ENCODE results near the gene RAB25.

RAB25 gene

GRCh38 chr1:156081917-156082308 is 21.0 kb downstream of the RAB25 start:
- in situ Hi-C loops (cut with MboI; ENCODE audit: low sequenced_read_pairs, unreplicated experiment): no loop called here
- no peak for TF ChIP-seq CTCF (IDR thresholded peaks at IDR 0.05; ENCODE audit: borderline replicate concordance, control extremely low read depth, extremely low read depth, insufficient read depth, missing control alignments)
- DNase-seq (ENCODE audit: low spot score): no peak

- peak; percentile 89 for DNase-seq (ENCODE audit: low spot score)
- TF ChIP-seq CTCF (IDR thresholded peaks at IDR 0.05; ENCODE audit: borderline replicate concordance, control extremely low read depth, extremely low read depth, insufficient read depth, missing control alignments): no peak
- in situ Hi-C loops (cut with MboI; ENCODE audit: low sequenced_read_pairs, unreplicated experiment): no loop called here
These were observed 21.5 kb downstream of the RAB25 start, which contains the start of gene MEX3A for GRCh38 chr1:156082309-156083091. MEX3A (minus strand) TSS chr1:156082465; CDS start chr1:156081998, 467 bp downstream.

- no peak for TF ChIP-seq CTCF (IDR thresholded peaks at IDR 0.05; ENCODE audit: borderline replicate concordance, control extremely low read depth, extremely low read depth, insufficient read depth, missing control alignments)
- in situ Hi-C loops (cut with MboI; ENCODE audit: low sequenced_read_pairs, unreplicated experiment): no loop called here
- DNase-seq (ENCODE audit: low spot score): no peak
These were observed 23.1 kb downstream of the RAB25 start for GRCh38 chr1:156083800-156084790.

GRCh38 chr1:156086256-156086662 is 25.3 kb downstream of the RAB25 start:
- in situ Hi-C loops (cut with MboI; ENCODE audit: low sequenced_read_pairs, unreplicated experiment): no loop called here
- TF ChIP-seq CTCF (IDR thresholded peaks at IDR 0.05; ENCODE audit: borderline replicate concordance, control extremely low read depth, extremely low read depth, insufficient read depth, missing control alignments): no peak
- DNase-seq (ENCODE audit: low spot score): no peak

- in situ Hi-C loops (cut with MboI; ENCODE audit: low sequenced_read_pairs, unreplicated experiment): loop anchor here (5.0 to 10.0 kb wide), 2 partner anchors 43 to 135 kb away; no protein-coding TSS in a partner anchor
- DNase-seq (ENCODE audit: low spot score): no peak
- no peak for TF ChIP-seq CTCF (IDR thresholded peaks at IDR 0.05; ENCODE audit: borderline replicate concordance, control extremely low read depth, extremely low read depth, insufficient read depth, missing control alignments)
These were observed 28.7 kb downstream of the RAB25 start for GRCh38 chr1:156089704-156090103.

- in situ Hi-C loops (cut with MboI; ENCODE audit: low sequenced_read_pairs, unreplicated experiment): loop anchor here (5.0 to 10.0 kb wide), 2 partner anchors 42 to 135 kb away; no protein-coding TSS in a partner anchor
- no peak for DNase-seq (ENCODE audit: low spot score)
- no peak for TF ChIP-seq CTCF (IDR thresholded peaks at IDR 0.05; ENCODE audit: borderline replicate concordance, control extremely low read depth, extremely low read depth, insufficient read depth, missing control alignments)
These were observed 29.3 kb downstream of the RAB25 start for GRCh38 chr1:156090138-156090839.

Data from GM13976 (cell line).